ENCODE measurements around the gene CAPN5. TPM values are rescaled to one million over a fixed set of nuclear protein-coding genes. Genes with fewer than 3 reads are reported as not detected.
"Not testable (repeated sequence)": the region's sequence is repeated elsewhere in the genome, so short reads cannot be mapped to it uniquely, and the experiment has no call there.

Gene CAPN5
- total and polyA plus RNA-seq, 11 donors, result 1.1 to 4.5 (median 2.1) TPM

DNA sequence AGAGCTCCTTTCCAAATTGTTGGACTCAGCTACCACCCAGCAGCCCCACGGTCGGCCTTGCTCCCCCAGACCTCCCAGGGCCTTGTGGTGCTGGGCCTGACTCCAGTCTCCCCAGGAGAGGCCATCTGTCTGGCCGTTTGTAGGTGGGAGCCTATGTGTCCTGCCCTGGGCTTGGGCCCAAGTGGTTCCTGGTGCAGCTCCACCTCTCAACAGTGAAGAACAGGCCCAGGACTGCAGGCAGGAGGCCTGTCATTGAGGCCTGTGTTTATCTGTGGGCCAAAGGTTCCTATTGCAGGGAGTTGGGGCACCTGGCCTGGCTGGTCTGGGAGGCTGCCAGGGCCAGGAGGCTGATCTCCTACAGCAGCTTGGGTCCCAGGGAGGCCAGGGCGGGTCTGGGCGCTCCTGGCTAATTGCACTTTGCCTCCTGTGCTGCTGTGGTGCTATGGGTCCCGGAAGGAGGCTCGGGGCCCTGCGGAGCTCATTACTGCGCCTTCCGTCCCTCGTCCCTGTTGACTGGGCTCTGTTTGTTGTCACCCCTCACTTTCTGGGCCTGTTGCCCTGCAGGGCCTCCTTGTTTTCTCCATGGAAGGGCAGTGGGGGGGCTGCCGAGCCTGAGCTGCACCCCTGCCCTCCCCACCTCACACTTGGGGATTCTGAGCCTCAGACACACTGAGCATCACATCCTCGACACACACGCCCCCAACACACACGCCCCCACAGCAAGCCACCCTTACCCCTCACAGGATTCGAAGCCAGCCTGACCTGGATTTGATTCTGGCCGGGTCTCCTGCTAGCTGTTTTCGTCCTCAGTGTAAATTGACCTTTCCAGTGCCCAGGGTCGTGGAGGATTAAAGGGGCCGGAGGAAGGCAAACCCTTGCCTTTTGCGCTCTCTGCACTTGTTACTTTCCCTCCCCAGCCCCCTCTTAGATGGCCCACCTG is 29.1 kb downstream of the CAPN5 start:
- H3K36me3 ChIP-seq, result peaks cover 0 to 3% (median 0%) of the 10 kb centered on the region in 9 donors
- H3K9me3 ChIP-seq, result no peaks in the 10 kb centered on the region
- no peak overlapping the region for H3K27ac ChIP-seq
- H3K4me1 ChIP-seq, result no peaks in the 10 kb centered on the region
- DNase-seq (peak in 3 of 5 donors; percentile 11 to 36 (median 20)), ATAC-seq (peak in 1 of 4 donors; percentile 28)
- intact Hi-C loops (cut with DNase I), result loop anchor here in 3 of 10 donors (10.0 kb wide), 2 partner anchors 171 to 361 kb away; no protein-coding TSS in a partner anchor
- no peaks in the 10 kb centered on the region for H3K27me3 ChIP-seq
- no peak overlapping the region for H3K4me3 ChIP-seq
- TF ChIP-seq, protein P1, sequence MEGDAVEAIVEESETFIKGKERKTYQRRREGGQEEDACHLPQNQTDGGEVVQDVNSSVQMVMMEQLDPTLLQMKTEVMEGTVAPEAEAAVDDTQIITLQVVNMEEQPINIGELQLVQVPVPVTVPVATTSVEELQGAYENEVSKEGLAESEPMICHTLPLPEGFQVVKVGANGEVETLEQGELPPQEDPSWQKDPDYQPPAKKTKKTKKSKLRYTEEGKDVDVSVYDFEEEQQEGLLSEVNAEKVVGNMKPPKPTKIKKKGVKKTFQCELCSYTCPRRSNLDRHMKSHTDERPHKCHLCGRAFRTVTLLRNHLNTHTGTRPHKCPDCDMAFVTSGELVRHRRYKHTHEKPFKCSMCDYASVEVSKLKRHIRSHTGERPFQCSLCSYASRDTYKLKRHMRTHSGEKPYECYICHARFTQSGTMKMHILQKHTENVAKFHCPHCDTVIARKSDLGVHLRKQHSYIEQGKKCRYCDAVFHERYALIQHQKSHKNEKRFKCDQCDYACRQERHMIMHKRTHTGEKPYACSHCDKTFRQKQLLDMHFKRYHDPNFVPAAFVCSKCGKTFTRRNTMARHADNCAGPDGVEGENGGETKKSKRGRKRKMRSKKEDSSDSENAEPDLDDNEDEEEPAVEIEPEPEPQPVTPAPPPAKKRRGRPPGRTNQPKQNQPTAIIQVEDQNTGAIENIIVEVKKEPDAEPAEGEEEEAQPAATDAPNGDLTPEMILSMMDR (IDR thresholded peaks at IDR 0.05), result no peak
- no peak for TF ChIP-seq POLR2A (IDR thresholded peaks at IDR 0.05)
- 89 to 94% (median 89%) methylated on average over 17 to 21 of the region's 21 CpGs for WGBS, 4 donors

DNA sequence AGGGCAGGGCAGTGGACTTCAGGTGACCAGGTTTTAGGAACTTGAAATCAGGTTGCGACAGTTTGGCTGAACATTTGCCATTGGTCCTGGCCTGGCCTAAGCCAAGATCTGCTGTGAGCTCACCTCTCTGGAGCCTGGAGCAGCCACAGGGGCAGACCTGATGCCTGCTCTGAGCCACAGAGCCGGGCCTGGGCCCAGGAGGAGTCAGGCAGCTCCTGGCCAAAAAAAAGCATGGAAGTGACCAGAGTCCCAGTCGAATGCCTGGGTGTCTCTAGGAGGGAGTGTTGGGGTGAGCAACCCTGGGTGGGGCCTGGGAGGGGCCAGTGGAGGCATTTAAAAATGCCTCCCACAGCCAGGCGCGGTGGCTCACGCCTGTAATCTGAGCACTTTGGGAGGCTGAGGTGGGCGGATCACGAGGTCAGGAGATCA is 29.8 kb downstream of the CAPN5 start:
- no peak overlapping the region for H3K4me3 ChIP-seq
- TF ChIP-seq POLR2A (IDR thresholded peaks at IDR 0.05), result no peak
- TF ChIP-seq, protein P1 (IDR thresholded peaks at IDR 0.05), result no peak
- intact Hi-C loops (cut with DNase I), result loop anchor here in 3 of 10 donors (10.0 kb wide), 2 partner anchors 172 to 362 kb away; no protein-coding TSS in a partner anchor
- H3K27me3 ChIP-seq, result no peaks in the 10 kb centered on the region
- DNase-seq, result peak in 3 of 5 donors; percentile 6 to 15 (median 14)
- H3K27ac ChIP-seq, result no peak overlapping the region
- no peaks in the 10 kb centered on the region for H3K4me1 ChIP-seq
- no peaks in the 10 kb centered on the region for H3K9me3 ChIP-seq
- ATAC-seq, result no peak
- peaks cover 0 to 3% (median 0%) of the 10 kb centered on the region in 9 donors for H3K36me3 ChIP-seq
- 95 to 98% (median 96%) methylated on average over 8 of the region's 8 CpGs for WGBS, 4 donors

DNA sequence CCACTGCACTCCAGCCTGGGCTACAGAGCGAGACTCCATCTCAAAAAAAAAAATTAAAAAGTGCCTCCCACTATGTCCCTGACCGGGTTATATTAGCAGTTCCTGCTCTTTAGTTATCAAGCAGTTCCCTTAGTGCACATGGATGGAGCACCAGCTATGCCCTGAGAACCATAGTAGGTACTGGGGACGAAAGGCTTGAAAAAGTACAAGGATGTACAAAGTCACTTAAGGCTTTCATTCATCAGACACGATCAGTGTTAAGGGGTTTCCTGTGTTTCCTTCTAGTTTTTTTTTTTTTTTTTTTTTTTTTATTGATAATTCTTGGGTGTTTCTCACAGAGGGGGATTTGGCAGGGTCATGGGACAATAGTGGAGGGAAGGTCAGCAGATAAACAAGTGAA is 30.4 kb downstream of the CAPN5 start:
- not testable (repeated sequence) for ATAC-seq, H3K36me3 ChIP-seq, H3K4me3 ChIP-seq, H3K9me3 ChIP-seq, DNase-seq, H3K27ac ChIP-seq, H3K27me3 ChIP-seq, H3K4me1 ChIP-seq
- WGBS, 4 donors, result 59 to 84% (median 82%) methylated on average over 4 of the region's 4 CpGs
- intact Hi-C loops (cut with DNase I), result loop anchor here in 3 of 10 donors (10.0 kb wide), 2 partner anchors 172 to 362 kb away; no protein-coding TSS in a partner anchor

DNA sequence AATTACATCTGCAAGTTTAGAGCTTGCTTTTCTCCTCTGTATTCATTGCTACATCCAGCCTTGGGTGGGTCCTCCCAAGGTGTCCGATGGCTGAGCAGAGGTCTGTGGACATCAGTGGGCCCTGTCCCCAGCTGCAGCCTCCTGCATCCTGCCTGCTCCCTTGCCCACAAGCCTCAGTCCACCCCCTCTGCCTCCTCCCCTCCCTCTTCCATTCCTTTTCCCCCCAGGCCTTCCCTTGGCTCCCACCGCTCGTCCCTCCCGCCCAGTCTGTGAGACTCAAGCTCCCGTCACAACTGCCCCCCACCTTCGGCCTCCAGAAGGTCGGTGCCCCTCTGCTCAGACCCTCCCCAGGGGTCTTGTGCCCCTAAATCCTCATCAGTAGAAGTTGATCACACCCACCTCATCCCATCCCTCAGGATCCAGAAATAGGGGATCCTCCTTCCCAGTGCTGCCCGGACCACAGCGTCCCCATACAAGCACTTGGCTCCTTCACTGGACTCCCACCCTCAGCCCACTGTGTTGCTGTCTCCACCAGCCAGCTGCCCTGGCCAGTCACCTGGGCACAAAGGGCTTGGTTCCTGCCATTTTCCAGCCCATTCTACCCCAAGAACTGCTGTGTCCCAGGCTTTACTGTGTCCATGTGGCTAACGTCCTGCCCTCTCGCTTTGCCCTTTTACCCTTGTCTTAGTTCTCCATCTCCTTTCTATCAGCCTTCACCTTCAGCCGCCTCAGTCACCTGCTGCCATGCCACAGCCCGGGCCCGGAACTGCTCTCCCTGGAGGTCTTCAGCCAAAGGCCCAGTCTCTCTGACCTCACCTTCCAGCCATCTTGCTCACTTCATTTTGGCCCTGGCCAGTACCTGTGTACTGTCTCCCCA is 33.6 kb downstream of the CAPN5 start:
- intact Hi-C loops (cut with DNase I), result no loop called here
- no peaks in the 10 kb centered on the region for H3K27me3 ChIP-seq
- WGBS, 4 donors, result 93 to 96% (median 95%) methylated on average over 14 of the region's 14 CpGs
- no peak overlapping the region for H3K4me3 ChIP-seq
- no peaks in the 10 kb centered on the region for H3K36me3 ChIP-seq
- ATAC-seq (no peak), DNase-seq (peak in 3 of 5 donors; percentile 9 to 41 (median 20))
- H3K9me3 ChIP-seq, result no peaks in the 10 kb centered on the region
- no peaks in the 10 kb centered on the region for H3K4me1 ChIP-seq
- TF ChIP-seq POLR2A (IDR thresholded peaks at IDR 0.05), result no peak
- TF ChIP-seq, protein P1 (IDR thresholded peaks at IDR 0.05), result no peak
- H3K27ac ChIP-seq, result no peak overlapping the region
